Lower lobe of right lung (tissue), 2 donors: Measurements from ENCODE around the gene PLA2G15. TPM values are rescaled to one million over a fixed set of nuclear protein-coding genes. Genes with fewer than 3 reads are reported as not detected.

Source experiments
- ATAC-seq, 2 donors: fragments of 200-7000 bp; cut with Tn5 transposase; one replicate each; pipeline ENCODE4 v1.9.1; 2020 to 2022; ENCODE audit warnings: mild to moderate bottlenecking in 2 of 2, moderate library complexity in 2 of 2
- DNase-seq: peaks from one replicate; pipeline ENCODE4 v3.0.0-alpha.2; 2020
- H3K27ac ChIP-seq: fragments of 200-600 bp; one replicate; pipeline ENCODE4 v1.8.0; 2022
- H3K27me3 ChIP-seq: fragments of 200-600 bp; one replicate; pipeline ENCODE4 v1.8.0; 2022; ENCODE audit warnings: low read depth
- H3K36me3 ChIP-seq: fragments of 200-600 bp; one replicate; pipeline ENCODE4 v1.8.0; 2022; ENCODE audit warnings: mild to moderate bottlenecking
- H3K4me1 ChIP-seq: fragments of 200-600 bp; one replicate; pipeline ENCODE4 v1.8.0; 2022
- H3K4me3 ChIP-seq: fragments of 200-600 bp; one replicate; pipeline ENCODE4 v1.8.0; 2022; ENCODE audit warnings: mild to moderate bottlenecking
- H3K9me3 ChIP-seq: fragments of 200-600 bp; one replicate; pipeline ENCODE4 v1.8.0; 2022
- intact Hi-C: fragments of 100-400 bp; cut with DNase I; formaldehyde crosslinking; loops from one replicate; pipeline ENCODE4 v1.11.0; 2022
- total RNA-seq: library from RNA; stranded (reverse); fragmentation: NEBNext Ultra II Directional; extraction: Animal tissue kit (Norgen Biotek cat#: 25700); gene quantifications from one replicate; pipeline ENCODE4 v1.2.1, GENCODE V29; 2021
- TF ChIP-seq, protein P1 (sequence below): fragments of 200-600 bp; IDR thresholded peaks from one replicate; pipeline ENCODE4 v1.8.0; 2022; ENCODE audit warnings: antibody characterized with exemption, mild to moderate bottlenecking
- donor health status: DM: no; HTN: yes; CAD: no; lungs with severe emphysema.

The PLA2G15 gene
- total RNA-seq, 1 donor from 2014 or later: 45.1 TPM

DNA sequence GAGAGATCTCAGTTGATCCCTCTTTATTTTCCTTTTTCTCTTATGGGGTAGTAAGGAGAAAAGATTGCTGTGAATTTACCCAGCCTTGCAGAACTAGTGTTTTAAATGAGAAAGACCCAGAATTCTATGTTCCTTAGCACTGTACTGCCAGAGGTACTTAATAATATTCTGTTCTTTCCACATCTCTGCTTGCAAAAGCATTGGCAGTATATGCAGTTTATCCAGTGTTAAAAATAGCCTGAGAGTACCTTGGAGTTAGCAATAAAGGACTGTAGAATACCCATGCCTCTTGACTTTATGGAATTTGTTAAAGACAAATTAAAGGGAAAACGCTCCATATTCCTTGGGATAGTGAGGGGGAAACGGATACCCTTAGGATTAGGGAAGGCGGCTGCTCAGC is 31.1 kb downstream of the PLA2G15 start:
- intact Hi-C loops: no loop called here
- ATAC-seq (peak; percentile 58 to 62), DNase-seq (no peak)

DNA sequence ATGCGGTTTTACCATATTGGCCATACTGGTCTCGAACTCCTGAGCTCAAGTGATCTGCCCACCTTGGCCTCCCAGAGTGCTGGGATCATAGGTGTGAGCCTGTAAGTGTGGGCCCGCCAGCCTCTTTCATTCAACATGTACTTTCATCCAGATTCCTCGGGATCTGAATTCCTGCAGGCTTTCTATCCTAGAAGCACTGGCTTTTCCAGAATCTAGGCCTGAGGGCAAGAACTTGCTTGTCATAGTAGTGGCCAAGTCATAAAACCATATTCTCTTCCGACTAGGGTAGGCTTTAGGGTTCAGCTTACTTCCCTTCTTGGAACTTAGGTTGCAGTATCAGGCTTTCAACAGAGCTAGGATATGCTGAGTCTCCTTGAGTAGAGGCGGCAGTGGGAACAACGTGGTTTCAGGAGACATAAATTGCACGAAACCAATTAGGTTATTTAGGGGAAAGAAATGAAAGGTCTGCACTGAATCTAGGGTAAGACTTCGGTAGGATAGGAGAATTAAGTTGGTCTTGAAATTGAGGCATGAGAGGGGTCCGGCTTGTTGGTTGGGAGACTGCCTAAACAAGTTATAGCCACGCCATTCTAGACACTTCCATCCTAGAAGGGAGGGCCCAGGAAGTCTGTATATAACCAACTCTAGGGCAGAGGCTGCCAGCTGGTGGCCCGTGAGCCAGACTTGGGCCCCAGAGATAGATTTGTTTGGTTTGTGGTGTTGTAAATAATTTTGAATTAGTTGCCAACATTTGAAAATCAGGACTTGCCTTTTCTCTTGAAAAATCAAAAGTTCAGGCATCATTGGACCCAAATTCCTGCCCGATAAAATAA is 34.8 kb downstream of the PLA2G15 start:
- peaks cover 24% of the 10 kb centered on the region for H3K36me3 ChIP-seq
- no peaks in the 10 kb centered on the region for H3K27me3 ChIP-seq
- ATAC-seq: peak in 1 of 2 donors; percentile 49
- no peak overlapping the region for H3K4me3 ChIP-seq
- no peak overlapping the region for H3K27ac ChIP-seq
- DNase-seq: no peak
- no peaks in the 10 kb centered on the region for H3K9me3 ChIP-seq
- TF ChIP-seq, protein P1, sequence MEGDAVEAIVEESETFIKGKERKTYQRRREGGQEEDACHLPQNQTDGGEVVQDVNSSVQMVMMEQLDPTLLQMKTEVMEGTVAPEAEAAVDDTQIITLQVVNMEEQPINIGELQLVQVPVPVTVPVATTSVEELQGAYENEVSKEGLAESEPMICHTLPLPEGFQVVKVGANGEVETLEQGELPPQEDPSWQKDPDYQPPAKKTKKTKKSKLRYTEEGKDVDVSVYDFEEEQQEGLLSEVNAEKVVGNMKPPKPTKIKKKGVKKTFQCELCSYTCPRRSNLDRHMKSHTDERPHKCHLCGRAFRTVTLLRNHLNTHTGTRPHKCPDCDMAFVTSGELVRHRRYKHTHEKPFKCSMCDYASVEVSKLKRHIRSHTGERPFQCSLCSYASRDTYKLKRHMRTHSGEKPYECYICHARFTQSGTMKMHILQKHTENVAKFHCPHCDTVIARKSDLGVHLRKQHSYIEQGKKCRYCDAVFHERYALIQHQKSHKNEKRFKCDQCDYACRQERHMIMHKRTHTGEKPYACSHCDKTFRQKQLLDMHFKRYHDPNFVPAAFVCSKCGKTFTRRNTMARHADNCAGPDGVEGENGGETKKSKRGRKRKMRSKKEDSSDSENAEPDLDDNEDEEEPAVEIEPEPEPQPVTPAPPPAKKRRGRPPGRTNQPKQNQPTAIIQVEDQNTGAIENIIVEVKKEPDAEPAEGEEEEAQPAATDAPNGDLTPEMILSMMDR: no peak
- peaks cover 35% of the 10 kb centered on the region for H3K4me1 ChIP-seq
- intact Hi-C loops: no loop called here

More for the DNA sequence above, 31.1 kb downstream of the PLA2G15 start:
- Histone ChIP-seq H3K4me3 (no peak overlapping the region), H3K27ac (peak overlapping the region; percentile 53), H3K9me3 (no peaks in the 10 kb centered on the region), H3K4me1 (peaks cover 28% of the 10 kb centered on the region), H3K36me3 (peaks cover 27% of the 10 kb centered on the region), H3K27me3 (no peaks in the 10 kb centered on the region)
- TF ChIP-seq, protein P1: no peak

DNA sequence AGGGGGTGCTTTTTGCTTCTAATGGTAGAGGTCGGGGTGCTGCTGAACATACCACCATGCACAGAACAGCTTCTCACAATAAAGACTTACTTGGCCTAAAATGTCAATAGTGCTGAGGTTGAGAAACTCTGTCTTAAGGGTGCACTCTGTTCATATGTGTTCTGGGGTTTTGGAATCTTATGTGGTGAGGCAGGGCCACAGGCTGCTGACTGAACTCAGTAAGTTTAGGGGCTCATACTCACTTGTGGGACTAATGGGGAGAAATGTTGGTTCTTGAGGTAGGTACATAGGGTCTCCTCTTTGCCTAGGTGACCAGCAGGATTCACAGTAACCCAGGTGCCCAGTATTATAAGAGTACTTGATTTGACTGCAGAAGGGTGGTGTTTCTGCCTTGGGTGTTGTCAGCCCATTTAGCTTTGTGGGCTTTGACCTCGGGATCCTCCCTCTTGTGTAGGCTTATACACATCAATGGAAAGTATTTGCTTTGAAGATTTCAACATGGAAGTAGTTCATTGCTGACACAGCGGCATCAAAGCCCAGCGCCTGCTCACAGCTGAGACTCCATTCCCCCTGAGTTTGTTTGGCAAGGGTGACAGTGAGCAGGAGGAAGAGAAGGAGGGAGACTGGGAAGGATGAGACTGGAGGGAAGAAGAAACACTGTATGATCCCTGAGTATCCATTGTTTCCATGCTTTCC is 36.3 kb downstream of the PLA2G15 start:
- peaks cover 48% of the 10 kb centered on the region for H3K4me1 ChIP-seq
- DNase-seq (no peak), ATAC-seq (no peak)
- TF ChIP-seq, protein P1: no peak
- no peaks in the 10 kb centered on the region for H3K9me3 ChIP-seq
- H3K4me3 ChIP-seq: no peak overlapping the region
- H3K36me3 ChIP-seq: peaks cover 22% of the 10 kb centered on the region
- H3K27ac ChIP-seq: no peak overlapping the region
- H3K27me3 ChIP-seq: no peaks in the 10 kb centered on the region
- intact Hi-C loops: no loop called here

DNA sequence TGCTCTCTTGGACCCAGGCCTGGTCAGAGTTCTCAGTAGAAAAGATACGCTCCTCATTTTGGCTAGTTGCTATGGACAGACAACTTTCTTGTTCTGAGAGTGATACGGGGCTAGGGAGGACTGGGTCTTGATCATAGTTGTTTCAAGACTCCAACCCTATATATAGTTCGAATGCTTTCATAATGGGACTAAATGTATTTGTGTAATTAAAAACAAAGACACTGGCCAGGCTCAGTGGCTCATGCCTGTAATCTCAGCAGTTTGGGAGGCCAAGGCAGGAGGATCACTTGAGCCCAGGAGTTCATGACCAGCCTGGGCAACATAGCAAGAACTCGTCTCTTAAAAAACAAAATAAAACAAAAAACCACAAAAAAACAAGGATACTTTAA is 36.9 kb downstream of the PLA2G15 start:
- DNase-seq: no peak
- Histone ChIP-seq H3K27me3 (no peaks in the 10 kb centered on the region), H3K4me1 (peaks cover 50% of the 10 kb centered on the region), H3K9me3 (no peaks in the 10 kb centered on the region), H3K4me3 (no peak overlapping the region), H3K36me3 (peaks cover 22% of the 10 kb centered on the region), H3K27ac (no peak overlapping the region)
- ATAC-seq: no peak
- TF ChIP-seq, protein P1: no peak
- intact Hi-C loops: no loop called here

DNA sequence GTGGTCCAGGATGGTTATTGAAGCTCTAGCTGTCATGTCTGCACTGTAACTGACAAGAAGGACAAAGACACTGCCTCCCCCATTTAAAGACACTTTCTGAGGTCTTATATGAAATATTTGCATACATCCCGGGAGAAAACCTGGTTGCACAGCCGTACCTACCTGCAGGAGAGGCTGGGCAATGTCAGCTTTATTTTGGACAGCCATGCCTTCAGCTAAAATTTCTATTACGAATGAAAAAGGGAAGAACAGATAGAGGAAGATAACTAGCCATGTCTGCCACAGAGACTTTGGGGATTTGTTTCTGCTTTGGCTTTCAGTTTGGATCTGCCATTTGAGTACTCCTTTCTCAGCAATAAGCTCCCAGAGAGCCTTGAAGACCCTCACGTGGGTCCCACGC is 38.2 kb downstream of the PLA2G15 start:
- ATAC-seq (no peak), DNase-seq (no peak)
- intact Hi-C loops: no loop called here
- Histone ChIP-seq H3K4me3 (no peak overlapping the region), H3K9me3 (no peaks in the 10 kb centered on the region), H3K4me1 (peaks cover 63% of the 10 kb centered on the region), H3K27ac (peak overlapping the region; percentile 66), H3K27me3 (no peaks in the 10 kb centered on the region), H3K36me3 (peaks cover 32% of the 10 kb centered on the region)
- TF ChIP-seq, protein P1: no peak
